Brain microvascular endothelial cell (primary cell): ENCODE results near the gene CFAP97D2.
A peak's percentile ranks its signal among the peaks of the same experiment; 100 is the strongest.

Experiments
- DNase-seq: peaks from one replicate; pipeline ENCODE4 v3.0.0-alpha.2; 2020
- H3K27ac ChIP-seq: fragments of 250-450 bp; sonication (Bioruptor Pico); 2 replicates; pipeline ENCODE4 v1.5.1; 2020; ENCODE audit warnings: mild to moderate bottlenecking, moderate library complexity
- H3K27me3 ChIP-seq: fragments of 250-450 bp; sonication (Bioruptor Pico); replicated peaks from 2 replicates; pipeline ENCODE4 v1.5.1; 2020; ENCODE audit warnings: mild to moderate bottlenecking
- H3K36me3 ChIP-seq: fragments of 250-450 bp; sonication (Bioruptor Pico); replicated peaks from 2 replicates; pipeline ENCODE4 v1.5.1; 2020; ENCODE audit warnings: mild to moderate bottlenecking
- H3K4me3 ChIP-seq: 2 replicates; pipeline ENCODE4 v1.5.1; 2011; ENCODE audit warnings: low read depth, mild to moderate bottlenecking, control low read depth, low read length, moderate library complexity
- CTCF ChIP-seq: IDR thresholded peaks from 2 replicates; pipeline ENCODE4 v1.5.1; 2011; ENCODE audit warnings: low read depth, mild to moderate bottlenecking, moderate library complexity, low read length, control low read depth, inconsistent platforms; ENCODE audit errors: missing control alignments
- in situ Hi-C: cut with HindIII; loops from 2 replicates; pipeline ENCODE4 v1.10.0; 2017; ENCODE audit warnings: low sequenced_read_pairs, low pct_ligation_motif_present

The CFAP97D2 gene

GRCh38 chr13:114179087-114179658 is at the start of gene CFAP97D2:
Gene CFAP97D2 (plus strand): TSS chr13:114179257. CDS start chr13:114179331, 74 bp downstream.
- no peak within 1 kb of the TSS for H3K27ac ChIP-seq
- DNase-seq, result no peak
- no peaks in the 10 kb centered on the region for H3K36me3 ChIP-seq
- no peak within 1 kb of the TSS for H3K4me3 ChIP-seq
- in situ Hi-C loops, result no loop called here
- peaks cover 7% of the 10 kb centered on the region for H3K27me3 ChIP-seq
- TF ChIP-seq CTCF, result no peak

GRCh38 chr13:114129649-114130062 is 49.4 kb upstream of the CFAP97D2 start:
- DNase-seq, result no peak

GRCh38 chr13:114130131-114130836 is 48.8 kb upstream of the CFAP97D2 start:
- H3K27ac ChIP-seq, result peak overlapping the region; percentile 96
- no peaks in the 10 kb centered on the region for H3K27me3 ChIP-seq
- H3K4me3 ChIP-seq, result peak overlapping the region; percentile 96
- H3K36me3 ChIP-seq, result no peaks in the 10 kb centered on the region
- TF ChIP-seq CTCF, result no peak
- no peak for DNase-seq
- in situ Hi-C loops, result no loop called here

More at GRCh38 chr13:114129649-114130062, 49.4 kb upstream of the CFAP97D2 start:
- Histone ChIP-seq H3K27me3 (no peaks in the 10 kb centered on the region), H3K4me3 (peak overlapping the region; percentile 96), H3K27ac (peak overlapping the region; percentile 96), H3K36me3 (no peaks in the 10 kb centered on the region)
- in situ Hi-C loops, result no loop called here
- no peak for TF ChIP-seq CTCF

GRCh38 chr13:114130837-114131582 is 48.0 kb upstream of the CFAP97D2 start:
- Histone ChIP-seq H3K36me3 (no peaks in the 10 kb centered on the region), H3K27me3 (no peaks in the 10 kb centered on the region), H3K4me3 (peak overlapping the region; percentile 96), H3K27ac (peak overlapping the region; percentile 96)
- no peak for TF ChIP-seq CTCF
- peak; percentile 93 for DNase-seq
- in situ Hi-C loops, result no loop called here

GRCh38 chr13:114131583-114132418 is 47.3 kb upstream of the CFAP97D2 start:
- in situ Hi-C loops, result no loop called here
- H3K27ac ChIP-seq, result peak overlapping the region; percentile 96
- peak overlapping the region; percentile 96 for H3K4me3 ChIP-seq
- no peak for TF ChIP-seq CTCF
- no peak for DNase-seq
- no peaks in the 10 kb centered on the region for H3K27me3 ChIP-seq
- no peaks in the 10 kb centered on the region for H3K36me3 ChIP-seq
